ENCODE results near the gene PLEKHA5.

The PLEKHA5 gene

DNA sequence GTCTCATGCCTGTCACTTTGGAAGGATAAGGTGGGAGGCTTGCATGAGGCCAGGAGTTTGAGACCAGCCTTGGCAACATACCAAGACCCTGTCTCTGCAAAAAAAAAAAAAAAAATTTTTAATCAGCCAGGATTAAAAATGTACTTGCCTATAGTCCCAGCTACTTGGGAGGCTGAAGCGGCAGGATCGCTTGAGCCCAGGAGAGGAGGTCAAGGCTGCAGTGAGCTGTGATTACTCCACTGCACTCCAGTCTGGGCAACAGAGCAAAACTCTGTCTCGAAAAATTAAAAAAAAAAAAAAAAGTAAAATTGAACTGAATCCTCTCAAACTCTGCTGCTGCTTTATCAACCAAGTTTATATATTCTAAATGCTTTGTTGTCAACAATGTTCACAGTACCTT, 181.6 kb downstream of the PLEKHA5 start:
- H3K4me3 ChIP-seq (ENCODE audit: low read depth, low read length) = no peak overlapping the region
- DNase-seq = no peak
- H3K27me3 ChIP-seq (ENCODE audit: insufficient read depth, low read depth, severe bottlenecking) = no peaks in the 10 kb centered on the region
- peaks cover 7% of the 10 kb centered on the region for H3K36me3 ChIP-seq
- no peaks in the 10 kb centered on the region for H3K9me3 ChIP-seq (ENCODE audit: severe bottlenecking)
- no peak overlapping the region for H3K27ac ChIP-seq
- TF ChIP-seq, protein P1, sequence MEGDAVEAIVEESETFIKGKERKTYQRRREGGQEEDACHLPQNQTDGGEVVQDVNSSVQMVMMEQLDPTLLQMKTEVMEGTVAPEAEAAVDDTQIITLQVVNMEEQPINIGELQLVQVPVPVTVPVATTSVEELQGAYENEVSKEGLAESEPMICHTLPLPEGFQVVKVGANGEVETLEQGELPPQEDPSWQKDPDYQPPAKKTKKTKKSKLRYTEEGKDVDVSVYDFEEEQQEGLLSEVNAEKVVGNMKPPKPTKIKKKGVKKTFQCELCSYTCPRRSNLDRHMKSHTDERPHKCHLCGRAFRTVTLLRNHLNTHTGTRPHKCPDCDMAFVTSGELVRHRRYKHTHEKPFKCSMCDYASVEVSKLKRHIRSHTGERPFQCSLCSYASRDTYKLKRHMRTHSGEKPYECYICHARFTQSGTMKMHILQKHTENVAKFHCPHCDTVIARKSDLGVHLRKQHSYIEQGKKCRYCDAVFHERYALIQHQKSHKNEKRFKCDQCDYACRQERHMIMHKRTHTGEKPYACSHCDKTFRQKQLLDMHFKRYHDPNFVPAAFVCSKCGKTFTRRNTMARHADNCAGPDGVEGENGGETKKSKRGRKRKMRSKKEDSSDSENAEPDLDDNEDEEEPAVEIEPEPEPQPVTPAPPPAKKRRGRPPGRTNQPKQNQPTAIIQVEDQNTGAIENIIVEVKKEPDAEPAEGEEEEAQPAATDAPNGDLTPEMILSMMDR (IDR thresholded peaks at IDR 0.05; ENCODE audit: low read depth, low read length) = no peak

DNA sequence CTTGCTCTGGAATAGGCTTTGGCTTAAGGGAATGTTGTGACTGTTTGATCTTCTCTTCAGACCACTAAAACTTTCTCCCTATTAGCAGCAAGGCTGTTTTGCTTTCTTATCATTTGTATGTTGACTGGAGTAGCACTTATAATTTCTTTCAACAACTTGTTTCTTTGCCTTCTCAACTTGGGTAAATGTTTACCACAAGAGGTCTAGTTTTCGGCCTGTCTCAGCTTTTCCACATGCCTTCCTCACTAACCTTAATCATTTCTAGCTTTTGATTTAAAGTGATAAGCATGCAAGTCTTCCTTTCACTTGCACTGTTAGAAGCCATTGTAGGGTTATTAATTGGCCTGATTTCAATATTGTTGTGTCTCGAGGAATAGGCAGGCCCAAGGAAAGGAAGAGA, 183.1 kb downstream of the PLEKHA5 start:
- no peak for DNase-seq
- TF ChIP-seq, protein P1 (IDR thresholded peaks at IDR 0.05; ENCODE audit: low read depth, low read length) = no peak
- Histone ChIP-seq H3K4me3 (ENCODE audit: low read depth, low read length) (no peak overlapping the region), H3K36me3 (no peaks in the 10 kb centered on the region), H3K27ac (no peak overlapping the region), H3K9me3 (ENCODE audit: severe bottlenecking) (no peaks in the 10 kb centered on the region), H3K27me3 (ENCODE audit: insufficient read depth, low read depth, severe bottlenecking) (no peaks in the 10 kb centered on the region)

DNA sequence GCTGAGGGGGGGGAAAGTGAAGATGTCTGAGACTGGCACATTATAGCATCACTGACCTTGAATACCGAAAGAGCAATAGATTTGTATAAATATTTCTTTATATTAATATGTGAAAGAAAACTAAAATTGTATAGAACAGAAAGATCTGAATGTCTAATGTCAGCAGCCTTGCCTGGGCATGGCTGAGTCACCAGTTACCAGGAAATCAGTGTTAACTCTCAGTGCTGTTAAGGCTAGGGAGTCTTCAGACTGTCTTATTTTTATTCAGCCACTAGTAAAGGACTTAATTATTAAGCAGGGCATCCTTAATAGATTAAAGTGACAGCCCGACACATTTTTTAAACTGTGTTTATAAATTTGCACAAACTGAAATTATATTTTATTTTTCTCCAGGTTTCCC, 186.9 kb downstream of the PLEKHA5 start:
- Histone ChIP-seq H3K36me3 (peaks cover 3% of the 10 kb centered on the region), H3K9me3 (ENCODE audit: severe bottlenecking) (no peaks in the 10 kb centered on the region), H3K27ac (no peak overlapping the region), H3K27me3 (ENCODE audit: insufficient read depth, low read depth, severe bottlenecking) (no peaks in the 10 kb centered on the region), H3K4me3 (ENCODE audit: low read depth, low read length) (no peak overlapping the region)
- TF ChIP-seq, protein P1 (IDR thresholded peaks at IDR 0.05; ENCODE audit: low read depth, low read length) = no peak
- no peak for DNase-seq

DNA sequence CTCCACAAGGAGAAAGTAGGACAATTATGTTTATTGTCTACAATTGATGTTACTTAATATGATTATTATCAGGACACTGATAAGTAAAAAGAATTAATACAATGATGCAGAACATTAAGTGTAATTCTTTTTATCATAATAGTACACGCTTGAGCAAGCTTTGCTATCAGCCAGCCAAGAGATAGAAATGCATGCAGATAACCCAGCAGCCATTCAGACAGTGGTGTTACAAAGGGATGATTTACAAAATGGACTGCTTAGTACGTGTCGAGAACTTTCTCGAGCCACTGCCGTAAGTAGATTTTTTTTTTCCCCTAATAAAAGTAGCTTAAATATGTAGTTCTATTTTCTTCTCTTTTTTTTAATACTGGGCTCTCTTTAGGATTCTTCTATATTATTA, 192.8 kb downstream of the PLEKHA5 start:
- TF ChIP-seq, protein P1 (IDR thresholded peaks at IDR 0.05; ENCODE audit: low read depth, low read length) = no peak
- Histone ChIP-seq H3K27me3 (ENCODE audit: insufficient read depth, low read depth, severe bottlenecking) (no peaks in the 10 kb centered on the region), H3K36me3 (peaks cover 27% of the 10 kb centered on the region), H3K27ac (no peak overlapping the region), H3K4me3 (ENCODE audit: low read depth, low read length) (no peak overlapping the region), H3K9me3 (ENCODE audit: severe bottlenecking) (no peaks in the 10 kb centered on the region)
- DNase-seq = no peak

DNA sequence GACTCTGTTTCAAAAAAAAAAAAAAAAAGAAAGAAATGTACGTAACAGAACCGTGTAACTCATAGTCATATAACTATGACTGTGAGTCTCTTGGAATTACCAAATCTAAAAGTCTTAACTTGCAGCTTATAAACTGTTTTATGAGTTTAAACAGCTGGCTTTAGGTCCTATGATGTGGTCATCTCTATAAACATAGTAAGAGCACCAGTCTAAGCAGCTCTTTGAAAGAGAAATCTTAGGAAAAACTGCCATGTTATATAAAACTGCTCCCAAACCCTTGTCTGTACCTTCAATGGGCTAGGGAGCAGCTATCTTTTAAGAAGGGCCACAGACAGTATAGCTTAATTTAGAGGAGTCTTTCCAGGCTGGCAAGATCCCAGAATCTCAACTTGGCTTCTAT, 194.3 kb downstream of the PLEKHA5 start:
- Histone ChIP-seq H3K27me3 (ENCODE audit: insufficient read depth, low read depth, severe bottlenecking) (no peaks in the 10 kb centered on the region), H3K4me3 (ENCODE audit: low read depth, low read length) (no peak overlapping the region), H3K9me3 (ENCODE audit: severe bottlenecking) (no peaks in the 10 kb centered on the region), H3K27ac (no peak overlapping the region), H3K36me3 (peaks cover 32% of the 10 kb centered on the region)
- TF ChIP-seq, protein P1 (IDR thresholded peaks at IDR 0.05; ENCODE audit: low read depth, low read length) = no peak
- DNase-seq = no peak

DNA sequence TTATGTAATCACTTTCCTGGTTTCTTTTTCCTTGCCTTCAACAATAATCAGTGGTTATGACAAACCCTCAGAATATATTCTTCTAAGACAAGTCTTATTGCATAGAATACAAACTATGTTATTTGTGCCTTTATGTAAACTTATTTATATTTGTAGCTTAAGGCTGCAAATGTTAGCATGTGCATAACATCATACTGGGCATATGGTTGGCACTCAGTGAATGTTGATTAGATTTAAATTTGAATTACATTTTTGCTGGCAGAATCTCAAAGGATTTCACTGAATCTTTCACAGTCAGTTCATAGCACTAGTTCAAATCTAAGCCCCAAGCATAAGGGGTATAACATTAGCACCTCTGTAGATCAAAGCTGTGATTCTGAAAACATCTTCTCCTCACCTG, 196.6 kb downstream of the PLEKHA5 start:
- Histone ChIP-seq H3K9me3 (ENCODE audit: severe bottlenecking) (no peaks in the 10 kb centered on the region), H3K36me3 (peaks cover 29% of the 10 kb centered on the region), H3K4me3 (ENCODE audit: low read depth, low read length) (no peak overlapping the region), H3K27me3 (ENCODE audit: insufficient read depth, low read depth, severe bottlenecking) (no peaks in the 10 kb centered on the region), H3K27ac (no peak overlapping the region)
- TF ChIP-seq, protein P1 (IDR thresholded peaks at IDR 0.05; ENCODE audit: low read depth, low read length) = no peak
- DNase-seq = no peak
